ENCODE results near the gene MYCL. TPM values are rescaled to one million over a fixed set of nuclear protein-coding genes. Genes with fewer than 3 reads are reported as not detected.
"Not testable (repeated sequence)": the region's sequence is repeated elsewhere in the genome, so short reads cannot be mapped to it uniquely, and the experiment has no call there.

Gene MYCL
- total RNA-seq, 2 experiments from 2014 or later: 0.11 to 0.16 TPM

GRCh38 chr1:39877980-39878956 is 23.4 kb downstream of the MYCL start:
- H3K27me3 Mint-ChIP-seq: no peaks in the 10 kb centered on the region
- no peaks in the 10 kb centered on the region for H3K9me3 Mint-ChIP-seq (ENCODE audit: low read depth)
- ATAC-seq: no peak
- CTCF ChIA-PET: interaction anchor here (1.0 kb wide), 1 partner anchor 41 kb away, joined by 3 read pairs; no protein-coding TSS in a partner anchor
- H3K4me1 Mint-ChIP-seq: peaks cover 45% of the 10 kb centered on the region
- POLR2A ChIA-PET: no interaction called here
- H3K4me3 Mint-ChIP-seq: no peak overlapping the region
- DNase-seq: no peak
- intact Hi-C loops (cut with DNase I, micrococcal nuclease): no loop called here
- no peak overlapping the region for H3K27ac Mint-ChIP-seq
- peaks cover 36% of the 10 kb centered on the region for H3K36me3 Mint-ChIP-seq (ENCODE audit: low read depth)

- POLR2A ChIA-PET: no interaction called here
- peaks cover 49% of the 10 kb centered on the region for H3K4me1 Mint-ChIP-seq
- CTCF ChIA-PET: no interaction called here
- no peak overlapping the region for H3K4me3 Mint-ChIP-seq
- intact Hi-C loops (cut with DNase I, micrococcal nuclease): no loop called here
- no peaks in the 10 kb centered on the region for H3K27me3 Mint-ChIP-seq
- ATAC-seq (no peak), DNase-seq (no peak)
- no peak overlapping the region for H3K27ac Mint-ChIP-seq
- H3K9me3 Mint-ChIP-seq (ENCODE audit: low read depth): no peaks in the 10 kb centered on the region
- peaks cover 37% of the 10 kb centered on the region for H3K36me3 Mint-ChIP-seq (ENCODE audit: low read depth)
Measured at GRCh38 chr1:39877231-39877778, 24.4 kb downstream of the MYCL start.

DNA sequence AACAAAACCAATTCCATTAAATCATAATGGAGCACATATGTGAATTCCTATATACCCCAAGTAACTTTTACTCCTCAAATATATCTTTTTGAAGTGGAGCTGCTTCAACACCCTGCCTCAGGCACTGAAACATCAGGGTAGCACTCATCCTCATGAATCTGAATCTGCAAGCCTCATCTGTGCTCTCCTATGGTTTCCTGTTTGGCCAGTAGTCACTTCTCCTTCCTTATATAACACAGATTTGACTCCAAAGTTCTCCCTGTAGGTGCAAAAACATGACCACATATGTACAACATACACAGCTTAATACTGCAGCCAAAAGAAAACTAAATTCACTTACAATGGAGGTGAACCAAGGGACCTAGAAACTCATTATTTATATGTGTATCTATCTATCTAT is 25.6 kb downstream of the MYCL start:
- intact Hi-C loops (cut with DNase I, micrococcal nuclease): no loop called here
- no peaks in the 10 kb centered on the region for H3K27me3 Mint-ChIP-seq
- peaks cover 36% of the 10 kb centered on the region for H3K36me3 Mint-ChIP-seq (ENCODE audit: low read depth)
- ChIA-PET CTCF (no interaction called here), POLR2A (no interaction called here)
- H3K4me3 Mint-ChIP-seq: no peak overlapping the region
- no peak overlapping the region for H3K27ac Mint-ChIP-seq
- H3K4me1 Mint-ChIP-seq: peaks cover 40% of the 10 kb centered on the region
- no peaks in the 10 kb centered on the region for H3K9me3 Mint-ChIP-seq (ENCODE audit: low read depth)
- DNase-seq: no peak
- ATAC-seq: no peak

DNA sequence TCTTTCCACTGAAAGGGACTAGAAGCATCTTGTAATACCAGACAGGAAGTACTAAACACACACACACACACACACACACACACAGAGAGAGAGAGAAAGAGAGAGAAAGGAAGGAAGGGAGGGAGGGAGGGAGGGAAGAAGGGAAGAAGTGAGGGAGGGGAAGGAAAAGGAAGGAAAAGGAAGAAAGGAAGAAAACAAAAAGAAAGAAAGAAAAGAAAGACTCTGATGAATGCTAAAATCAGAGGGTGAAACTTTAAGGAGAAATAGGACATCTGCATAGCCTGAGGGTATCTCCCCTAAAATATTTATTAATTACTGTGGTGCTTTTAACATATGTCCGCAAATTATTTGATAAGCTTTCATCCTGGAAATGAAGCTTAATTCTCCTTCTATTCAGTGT is 29.0 kb downstream of the MYCL start:
- Mint-ChIP-seq H3K36me3 (ENCODE audit: low read depth) (peaks cover 41% of the 10 kb centered on the region), H3K9me3 (ENCODE audit: low read depth) (no peaks in the 10 kb centered on the region), H3K27me3 (no peaks in the 10 kb centered on the region), H3K4me3 (no peak overlapping the region), H3K27ac (no peak overlapping the region), H3K4me1 (peaks cover 20% of the 10 kb centered on the region)
- CTCF ChIA-PET: no interaction called here
- ATAC-seq: no peak
- intact Hi-C loops (cut with DNase I, micrococcal nuclease): no loop called here
- DNase-seq: no peak
- POLR2A ChIA-PET: interaction anchor here (0.5 to 0.6 kb wide), 2 partner anchors 84 to 152 kb away, joined by 4 to 5 read pairs; no protein-coding TSS in a partner anchor

DNA sequence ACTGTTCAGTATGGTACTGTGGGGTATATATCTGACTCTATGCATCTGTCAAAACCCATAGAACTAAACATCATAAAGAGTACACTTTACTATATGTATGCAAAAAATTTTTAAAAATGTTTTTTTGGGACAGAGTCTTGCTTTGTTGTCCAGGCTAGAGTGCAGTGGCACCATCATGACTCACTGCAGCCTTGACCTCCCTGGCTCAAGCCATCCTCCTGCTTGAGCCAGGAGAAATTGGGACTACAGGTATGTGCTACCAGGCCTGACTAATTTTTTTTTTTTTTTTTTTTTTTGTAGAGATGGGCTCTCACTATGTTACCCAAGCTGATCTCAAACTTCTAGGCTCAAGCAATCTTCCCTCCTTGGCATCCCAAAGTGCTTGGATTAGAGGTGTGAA is 29.9 kb downstream of the MYCL start:
- no peaks in the 10 kb centered on the region for H3K9me3 Mint-ChIP-seq (ENCODE audit: low read depth)
- peaks cover 33% of the 10 kb centered on the region for H3K36me3 Mint-ChIP-seq (ENCODE audit: low read depth)
- DNase-seq (no peak), ATAC-seq (no peak)
- H3K27me3 Mint-ChIP-seq: no peaks in the 10 kb centered on the region
- H3K27ac Mint-ChIP-seq: no peak overlapping the region
- intact Hi-C loops (cut with DNase I, micrococcal nuclease): no loop called here
- CTCF ChIA-PET: interaction anchor here (0.6 to 1.4 kb wide), 2 partner anchors 15 to 809 kb away, joined by 3 read pairs; no protein-coding TSS in a partner anchor
- POLR2A ChIA-PET: no interaction called here
- no peak overlapping the region for H3K4me3 Mint-ChIP-seq
- H3K4me1 Mint-ChIP-seq: peaks cover 13% of the 10 kb centered on the region

DNA sequence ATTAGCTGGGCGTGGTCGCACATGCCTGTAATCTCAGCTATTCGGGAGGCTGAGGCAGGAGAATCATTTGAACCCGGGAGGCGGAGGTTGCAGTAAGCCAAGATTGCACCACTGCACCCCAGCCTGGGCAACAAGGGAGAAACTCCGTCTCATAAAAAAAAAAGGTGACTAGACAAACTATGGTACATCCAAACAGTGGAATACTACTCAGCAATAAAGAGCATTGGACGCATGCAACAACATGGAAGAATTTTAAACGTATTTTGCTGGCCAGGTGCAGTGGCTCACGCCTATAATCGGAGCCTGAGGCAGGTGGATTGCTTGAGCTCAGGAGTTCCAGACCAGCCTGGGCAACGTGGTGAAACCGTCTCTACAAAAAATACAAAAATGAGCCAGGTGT is 30.7 kb downstream of the MYCL start:
- Mint-ChIP-seq H3K4me1 (peaks cover 13% of the 10 kb centered on the region), H3K36me3 (ENCODE audit: low read depth) (peaks cover 30% of the 10 kb centered on the region)
- H3K27ac Mint-ChIP-seq; H3K4me3 Mint-ChIP-seq; intact Hi-C loops (cut with DNase I, micrococcal nuclease); ATAC-seq; DNase-seq; POLR2A ChIA-PET; H3K27me3 Mint-ChIP-seq; H3K9me3 Mint-ChIP-seq (ENCODE audit: low read depth): not testable (repeated sequence)
- CTCF ChIA-PET: interaction anchor here (1.4 kb wide), 1 partner anchor 16 kb away, joined by 3 read pairs; no protein-coding TSS in a partner anchor

DNA sequence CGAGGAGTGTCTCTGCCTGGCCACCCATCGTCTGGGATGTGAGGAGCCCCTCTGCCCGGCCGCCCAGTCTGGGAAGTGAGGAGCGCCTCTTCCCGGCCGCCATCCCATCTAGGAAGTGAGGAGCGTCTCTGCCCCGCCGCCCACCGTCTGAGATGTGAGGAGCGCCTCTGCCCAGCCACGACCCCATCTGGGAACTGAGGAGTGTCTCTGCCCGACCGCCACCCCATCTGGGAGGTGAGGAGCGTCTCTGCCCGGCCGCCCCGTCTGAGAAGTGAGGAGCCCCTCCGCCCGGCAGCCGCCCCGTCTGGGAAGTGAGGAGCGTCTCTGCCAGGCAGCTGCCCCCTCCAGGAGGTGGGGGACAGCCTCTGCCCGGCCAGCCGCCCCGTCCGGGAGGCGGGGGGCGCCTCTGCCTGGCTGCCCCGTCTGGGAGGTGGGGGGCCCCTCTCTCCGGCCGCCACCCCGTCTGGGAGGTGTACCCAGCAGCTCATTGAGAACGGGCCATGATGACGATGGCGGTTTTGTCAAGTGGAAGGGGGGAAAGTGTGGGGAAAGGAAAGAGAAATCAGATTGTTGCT is 32.1 kb downstream of the MYCL start:
- peaks cover 30% of the 10 kb centered on the region for H3K36me3 Mint-ChIP-seq (ENCODE audit: low read depth)
- CTCF ChIA-PET; H3K27ac Mint-ChIP-seq; H3K9me3 Mint-ChIP-seq (ENCODE audit: low read depth); DNase-seq; intact Hi-C loops (cut with DNase I, micrococcal nuclease); ATAC-seq; H3K4me3 Mint-ChIP-seq; H3K27me3 Mint-ChIP-seq: not testable (repeated sequence)
- POLR2A ChIA-PET: interaction anchor here (0.7 kb wide), 1 partner anchor 27 kb away, joined by 6 read pairs; no protein-coding TSS in a partner anchor
- H3K4me1 Mint-ChIP-seq: peaks cover 15% of the 10 kb centered on the region

- ATAC-seq: no peak
- POLR2A ChIA-PET: no interaction called here
- H3K36me3 Mint-ChIP-seq (ENCODE audit: low read depth): peaks cover 29% of the 10 kb centered on the region
Measured at GRCh38 chr1:39866767-39867166, 35.0 kb downstream of the MYCL start.

GRCh38 chr1:39865762-39866161 is 36.0 kb downstream of the MYCL start:
- DNase-seq: no peak
- ATAC-seq: no peak

More at GRCh38 chr1:39866767-39867166, 35.0 kb downstream of the MYCL start:
- intact Hi-C loops (cut with DNase I, micrococcal nuclease): no loop called here
- Mint-ChIP-seq H3K27ac (no peak overlapping the region), H3K4me1 (peaks cover 7% of the 10 kb centered on the region), H3K9me3 (ENCODE audit: low read depth) (no peaks in the 10 kb centered on the region), H3K27me3 (no peaks in the 10 kb centered on the region), H3K4me3 (no peak overlapping the region)
- CTCF ChIA-PET: no interaction called here
- no peak for DNase-seq

DNA sequence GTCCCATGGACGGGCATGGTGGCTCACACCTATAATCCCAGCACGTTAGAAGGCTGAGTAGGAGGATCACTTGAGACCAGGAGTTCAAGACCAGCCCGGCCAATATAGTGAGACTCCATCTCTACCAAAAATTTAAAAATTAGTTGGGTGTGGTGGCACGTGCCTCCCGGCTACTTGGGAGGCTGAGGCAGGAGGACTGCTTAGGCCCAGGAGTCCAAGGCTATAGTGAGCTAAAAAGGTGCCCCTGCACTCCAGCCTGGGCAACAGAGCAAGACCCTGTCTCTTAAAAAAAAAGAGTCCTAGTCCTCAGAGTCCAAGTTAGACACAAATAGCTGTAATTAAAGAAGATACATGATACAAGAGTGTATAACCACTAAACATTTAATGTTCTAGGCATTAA is 38.5 kb downstream of the MYCL start:
- Mint-ChIP-seq H3K27ac (no peak overlapping the region), H3K27me3 (no peaks in the 10 kb centered on the region), H3K36me3 (ENCODE audit: low read depth) (peaks cover 17% of the 10 kb centered on the region), H3K9me3 (ENCODE audit: low read depth) (no peaks in the 10 kb centered on the region), H3K4me1 (peaks cover 11% of the 10 kb centered on the region), H3K4me3 (no peak overlapping the region)
- ChIA-PET CTCF (interaction anchor here (1.2 to 1.4 kb wide), 2 partner anchors 19 to 82 kb away, joined by 3 read pairs; no protein-coding TSS in a partner anchor), POLR2A (interaction anchor here (0.6 kb wide), 1 partner anchor 11 kb away, joined by 10 read pairs; no protein-coding TSS in a partner anchor)
- no peak for ATAC-seq
- no peak for DNase-seq
- intact Hi-C loops (cut with DNase I, micrococcal nuclease): no loop called here

More at GRCh38 chr1:39865762-39866161, 36.0 kb downstream of the MYCL start:
- intact Hi-C loops (cut with DNase I, micrococcal nuclease): no loop called here
- ChIA-PET CTCF (no interaction called here), POLR2A (no interaction called here)
- Mint-ChIP-seq H3K36me3 (ENCODE audit: low read depth) (peaks cover 27% of the 10 kb centered on the region), H3K4me3 (no peak overlapping the region), H3K9me3 (ENCODE audit: low read depth) (no peaks in the 10 kb centered on the region), H3K4me1 (peaks cover 7% of the 10 kb centered on the region), H3K27ac (no peak overlapping the region), H3K27me3 (no peaks in the 10 kb centered on the region)

- no peak for ATAC-seq
- POLR2A ChIA-PET: no interaction called here
- Mint-ChIP-seq H3K36me3 (ENCODE audit: low read depth) (peaks cover 17% of the 10 kb centered on the region), H3K9me3 (ENCODE audit: low read depth) (no peaks in the 10 kb centered on the region), H3K27me3 (no peaks in the 10 kb centered on the region), H3K4me3 (no peak overlapping the region), H3K4me1 (peaks cover 11% of the 10 kb centered on the region), H3K27ac (no peak overlapping the region)
- intact Hi-C loops (cut with DNase I, micrococcal nuclease): no loop called here
- no peak for DNase-seq
- CTCF ChIA-PET: no interaction called here
Measured at GRCh38 chr1:39861003-39861402, 40.7 kb downstream of the MYCL start.

Measured in activated CD4-positive, alpha-beta T cell treated with anti-CD3 and anti-CD28 coated beads for 36 hours (primary cell).